ENCODE data around the gene C19orf81.

GRCh38 chr19:50669302-50670101 lies 20.3 kb downstream of the C19orf81 start:
- TF ChIP-seq CTCF (IDR thresholded peaks at IDR 0.05; ENCODE audit: low read length) (peak; percentile 78), EZH2 (IDR thresholded peaks at IDR 0.05; ENCODE audit: borderline replicate concordance, low read length) (no peak)
